Measurements from ENCODE around the gene GAGE10.

Gene GAGE10

GRCh38 chrX:49303346-49303745 lies at the start of gene GAGE10:
Gene GAGE10, plus strand, starts transcription at chrX:49303646. Its CDS starts 1,214 bp downstream, at chrX:49304860.
- Mint-ChIP-seq H3K27ac (no peak within 1 kb of the TSS), H3K4me1 (peaks cover 3% of the 10 kb centered on the region), H3K4me3 (no peak within 1 kb of the TSS), H3K27me3 (no peaks in the 10 kb centered on the region), H3K9me3 (no peaks in the 10 kb centered on the region)
- DNase-seq = no peak
- no peak for ATAC-seq

DNA sequence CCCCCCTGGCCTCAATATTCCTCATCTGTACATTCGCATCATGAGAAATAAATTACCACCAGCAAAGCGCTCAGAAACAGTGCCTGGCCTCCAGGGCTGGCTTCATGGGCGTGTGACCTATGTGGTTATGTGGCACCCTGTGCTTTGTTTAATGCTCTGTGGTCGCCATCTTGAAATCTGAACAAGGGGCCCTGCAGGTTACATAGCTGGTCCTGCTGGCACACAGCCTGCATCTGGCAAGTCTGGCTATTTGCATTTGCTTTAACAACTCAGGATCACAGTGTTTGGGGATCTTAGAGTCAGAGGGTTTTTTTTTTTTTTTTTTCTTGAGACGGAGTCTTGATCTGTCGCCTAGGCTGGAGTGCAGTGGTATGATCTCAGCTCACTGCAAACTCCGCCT lies 48.8 kb upstream of the GAGE10 start:
- DNase-seq (no peak), ATAC-seq (no peak)
- H3K4me3 Mint-ChIP-seq = no peak overlapping the region
- H3K27me3 Mint-ChIP-seq = no peaks in the 10 kb centered on the region
- peaks cover 67% of the 10 kb centered on the region for H3K4me1 Mint-ChIP-seq
- H3K9me3 Mint-ChIP-seq = no peaks in the 10 kb centered on the region
- H3K27ac Mint-ChIP-seq = no peak overlapping the region

- no peak overlapping the region for H3K4me3 Mint-ChIP-seq
- H3K27ac Mint-ChIP-seq = peak overlapping the region in 1 of 2 donors; percentile 76
Measured at GRCh38 chrX:49256268-49256995, 47.0 kb upstream of the GAGE10 start.

GRCh38 chrX:49257074-49257790 lies 46.2 kb upstream of the GAGE10 start:
- H3K27ac Mint-ChIP-seq = no peak overlapping the region
- peak overlapping the region; percentile 58 to 80 for H3K4me3 Mint-ChIP-seq
- ATAC-seq (peak; percentile 19), DNase-seq (no peak)
- H3K9me3 Mint-ChIP-seq = no peaks in the 10 kb centered on the region
- H3K4me1 Mint-ChIP-seq = peaks cover 68% of the 10 kb centered on the region
- H3K27me3 Mint-ChIP-seq = no peaks in the 10 kb centered on the region

More at GRCh38 chrX:49256268-49256995, 47.0 kb upstream of the GAGE10 start:
- no peak for DNase-seq
- Mint-ChIP-seq H3K27me3 (no peaks in the 10 kb centered on the region), H3K9me3 (no peaks in the 10 kb centered on the region), H3K4me1 (peaks cover 68% of the 10 kb centered on the region)
- no peak for ATAC-seq

GRCh38 chrX:49257846-49258748 lies 45.3 kb upstream of the GAGE10 start:
- H3K9me3 Mint-ChIP-seq = no peaks in the 10 kb centered on the region
- H3K27ac Mint-ChIP-seq = peak overlapping the region; percentile 25 to 71
- ATAC-seq (peak; percentile 68), DNase-seq (no peak)
- H3K27me3 Mint-ChIP-seq = no peaks in the 10 kb centered on the region
- peak overlapping the region; percentile 58 to 80 for H3K4me3 Mint-ChIP-seq
- peaks cover 75% of the 10 kb centered on the region for H3K4me1 Mint-ChIP-seq

DNA sequence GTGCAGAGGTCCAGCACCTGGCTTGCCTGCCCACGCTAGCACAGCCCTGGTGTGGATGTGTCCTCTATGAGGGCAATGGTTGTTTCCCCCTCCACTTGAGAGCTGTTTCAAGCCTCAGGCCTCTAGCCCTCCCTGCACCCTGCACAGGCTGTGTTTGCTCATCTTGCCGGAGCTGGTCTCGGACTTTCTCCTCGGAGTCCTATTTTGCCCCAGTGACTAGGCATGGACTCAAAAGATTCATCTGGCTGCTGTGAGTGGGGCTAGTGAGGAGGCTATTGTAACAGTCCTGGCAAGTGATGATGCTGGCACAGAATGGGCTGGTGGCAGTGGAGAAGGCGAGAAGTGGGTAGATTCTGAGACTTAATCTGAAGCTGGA lies 44.7 kb upstream of the GAGE10 start:
- DNase-seq = no peak
- Mint-ChIP-seq H3K27me3 (no peaks in the 10 kb centered on the region), H3K9me3 (no peaks in the 10 kb centered on the region), H3K4me1 (peaks cover 76% of the 10 kb centered on the region), H3K27ac (peak overlapping the region in 1 of 2 donors; percentile 73), H3K4me3 (peak overlapping the region; percentile 23 to 32)
- ATAC-seq = no peak

GRCh38 chrX:49260221-49260985 lies 43.0 kb upstream of the GAGE10 start:
- Mint-ChIP-seq H3K4me3 (peak overlapping the region in 1 of 2 donors; percentile 57), H3K4me1 (peaks cover 85% of the 10 kb centered on the region), H3K9me3 (no peaks in the 10 kb centered on the region), H3K27me3 (no peaks in the 10 kb centered on the region), H3K27ac (peak overlapping the region in 1 of 2 donors; percentile 12)
- DNase-seq = no peak
- ATAC-seq = no peak

DNA sequence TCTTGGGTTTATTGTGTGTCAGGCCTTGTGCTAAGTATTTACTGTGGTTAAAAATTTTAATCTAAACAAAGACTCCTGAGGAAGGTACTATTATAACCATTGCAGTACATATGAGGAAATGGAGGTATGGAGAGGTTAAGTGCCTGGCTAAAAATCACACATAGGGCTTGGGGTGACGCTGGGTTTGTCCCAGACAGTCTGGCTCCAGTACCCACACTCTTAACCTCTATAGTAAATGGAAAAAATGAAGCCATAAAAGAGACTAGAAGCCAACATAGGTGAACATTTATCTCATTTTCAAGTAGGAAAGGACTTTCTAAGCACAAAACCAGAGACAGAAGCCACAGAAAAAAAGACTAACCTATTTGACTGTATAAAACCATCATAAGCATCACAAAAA lies 40.8 kb upstream of the GAGE10 start:
- no peaks in the 10 kb centered on the region for H3K27me3 Mint-ChIP-seq
- peak; percentile 69 for ATAC-seq
- H3K27ac Mint-ChIP-seq = peak overlapping the region in 1 of 2 donors; percentile 81
- H3K4me3 Mint-ChIP-seq = peak overlapping the region; percentile 79 to 85
- H3K9me3 Mint-ChIP-seq = no peaks in the 10 kb centered on the region
- peaks cover 81% of the 10 kb centered on the region for H3K4me1 Mint-ChIP-seq
- no peak for DNase-seq

GRCh38 chrX:49263631-49264030 lies 39.8 kb upstream of the GAGE10 start:
- ATAC-seq (no peak), DNase-seq (no peak)
- Mint-ChIP-seq H3K27ac (peak overlapping the region in 1 of 2 donors; percentile 51), H3K9me3 (no peaks in the 10 kb centered on the region), H3K4me3 (peak overlapping the region; percentile 85 to 92), H3K4me1 (peaks cover 80% of the 10 kb centered on the region), H3K27me3 (no peaks in the 10 kb centered on the region)

GRCh38 chrX:49264460-49264859 lies 39.0 kb upstream of the GAGE10 start, which contains the start of gene FOXP3:
Gene FOXP3, minus strand, starts transcription at chrX:49264710. Its CDS starts 6,205 bp downstream, at chrX:49258505.
- no peak for ATAC-seq
- H3K4me3 Mint-ChIP-seq = peak within 1 kb of the TSS; percentile 85 to 92
- no peaks in the 10 kb centered on the region for H3K27me3 Mint-ChIP-seq
- H3K4me1 Mint-ChIP-seq = peaks cover 71% of the 10 kb centered on the region
- H3K9me3 Mint-ChIP-seq = no peaks in the 10 kb centered on the region
- peak within 1 kb of the TSS; percentile 95 for H3K27ac Mint-ChIP-seq
- no peak for DNase-seq

GRCh38 chrX:49266523-49267445 lies 36.7 kb upstream of the GAGE10 start:
- no peaks in the 10 kb centered on the region for H3K27me3 Mint-ChIP-seq
- no peak for DNase-seq
- no peak for ATAC-seq
- H3K4me3 Mint-ChIP-seq = peak overlapping the region in 1 of 2 donors; percentile 87
- H3K9me3 Mint-ChIP-seq = no peaks in the 10 kb centered on the region
- H3K27ac Mint-ChIP-seq = no peak overlapping the region
- H3K4me1 Mint-ChIP-seq = peaks cover 64% of the 10 kb centered on the region

- Mint-ChIP-seq H3K4me1 (peaks cover 65% of the 10 kb centered on the region), H3K27me3 (no peaks in the 10 kb centered on the region), H3K9me3 (no peaks in the 10 kb centered on the region), H3K4me3 (peak overlapping the region; percentile 87 to 91), H3K27ac (peak overlapping the region; percentile 99 to 100)
- no peak for ATAC-seq
- no peak for DNase-seq
Measured at GRCh38 chrX:49268702-49269009, 34.8 kb upstream of the GAGE10 start.

GRCh38 chrX:49269010-49269766 lies 34.3 kb upstream of the GAGE10 start:
- DNase-seq (peak; percentile 89 to 96), ATAC-seq (peak; percentile 86)
- Mint-ChIP-seq H3K4me3 (peak overlapping the region; percentile 87 to 91), H3K27me3 (no peaks in the 10 kb centered on the region), H3K9me3 (no peaks in the 10 kb centered on the region), H3K4me1 (peaks cover 71% of the 10 kb centered on the region), H3K27ac (peak overlapping the region; percentile 99 to 100)
